OCI-LY7 (cell line): ENCODE results near the gene BRPF3. TPM values are rescaled to one million over a fixed set of nuclear protein-coding genes. Genes with fewer than 3 reads are reported as not detected.

ENCODE experiments used
- BruUV-seq: library from RNA; stranded (reverse); fragments of 400-500 nt; replicated peaks from 2 replicates; lab custom pipeline; 2021; lab: Mats Ljungman, UMichigan
- CTCF ChIA-PET: fragments of 300-600 bp; sonication (Branson Sonifier 250); formaldehyde crosslinking; loops from one replicate; lab custom pipeline; 2022; ENCODE audit warnings: antibody characterized with exemption; ENCODE audit not compliant: unreplicated experiment; lab: Charles Lee
- POLR2A ChIA-PET: fragments of 300-600 bp; sonication (Branson Sonifier 250); formaldehyde crosslinking; loops from one replicate; lab custom pipeline; 2022; ENCODE audit warnings: antibody characterized with exemption; lab: Charles Lee
- DNase-seq: peaks from one replicate; pipeline ENCODE4 v3.0.0-alpha.2; 2015; ENCODE audit warnings: low spot score
- H2AFZ ChIP-seq: fragments of 200-600 bp; sonication (generic), shearing (Covaris generic); 2 replicates; pipeline ENCODE4 v1.6.1; 2014; ENCODE audit warnings: mild to moderate bottlenecking, antibody characterized with exemption, low read length, moderate library complexity
- H3K27ac ChIP-seq: fragments of 200-600 bp; sonication (generic); 2 replicates; pipeline ENCODE4 v1.5.1; 2014; ENCODE audit warnings: mixed run types, low read depth, mild to moderate bottlenecking, moderate library complexity, low read length, inconsistent platforms; ENCODE audit not compliant: poor library complexity, severe bottlenecking
- H3K36me3 ChIP-seq: fragments of 200-600 bp; sonication (generic); 2 replicates; pipeline ENCODE4 v1.6.1; 2014; ENCODE audit warnings: mild to moderate bottlenecking, antibody characterized with exemption, low read length, moderate library complexity, mixed read lengths; ENCODE audit not compliant: insufficient read depth
- H3K4me1 ChIP-seq: fragments of 200-600 bp; sonication (generic); 2 replicates; pipeline ENCODE4 v1.5.1; 2014; ENCODE audit warnings: mild to moderate bottlenecking, low read length; ENCODE audit not compliant: insufficient read depth, poor library complexity, severe bottlenecking
- H3K4me2 ChIP-seq: fragments of 200-600 bp; sonication (generic); 2 replicates; pipeline ENCODE4 v1.6.1; 2014; ENCODE audit warnings: mild to moderate bottlenecking, low read length
- H3K4me3 ChIP-seq: fragments of 200-600 bp; sonication (generic); 2 replicates; pipeline ENCODE4 v1.5.1; 2014; ENCODE audit warnings: mild to moderate bottlenecking, low read depth, low read length; ENCODE audit not compliant: poor library complexity, severe bottlenecking
- H3K79me2 ChIP-seq: fragments of 200-600 bp; sonication (generic); 2 replicates; pipeline ENCODE4 v1.6.1; 2016; ENCODE audit warnings: low read depth, mild to moderate bottlenecking, low read length, moderate library complexity, mixed read lengths; ENCODE audit not compliant: insufficient read depth
- H3K9me2 ChIP-seq: fragments of 200-600 bp; sonication (generic); 2 replicates; pipeline ENCODE4 v1.6.1; 2016; ENCODE audit warnings: mild to moderate bottlenecking, low read length, mixed read lengths; ENCODE audit not compliant: insufficient read depth
- H3K9me3 ChIP-seq: fragments of 200-600 bp; sonication (generic); 2 replicates; pipeline ENCODE4 v1.6.1; 2014; ENCODE audit warnings: mild to moderate bottlenecking, mixed run types, low read length, mixed read lengths
- H4K20me1 ChIP-seq: fragments of 200-600 bp; sonication (generic); 2 replicates; pipeline ENCODE4 v1.6.1; 2014; ENCODE audit warnings: mild to moderate bottlenecking, antibody characterized with exemption, low read length, moderate library complexity, mixed read lengths; ENCODE audit not compliant: insufficient read depth
- EZH2phosphoT487 ChIP-seq: fragments of 200-600 bp; sonication (generic); IDR thresholded peaks from 2 replicates; pipeline ENCODE4 v1.6.1; 2018; ENCODE audit warnings: low read depth, borderline replicate concordance, mild to moderate bottlenecking, mixed run types, antibody characterized with exemption, low read length, moderate library complexity, mixed read lengths
- intact Hi-C: fragments of 100-400 bp; cut with micrococcal nuclease; formaldehyde crosslinking; loops from one replicate; pipeline ENCODE4 v1.10.0; 2022; ENCODE audit not compliant: unreplicated experiment
- total RNA-seq, 2 experiments: library from RNA; depleted of rRNA in 1 of 2; stranded (reverse); fragments of >200 nt in 1 of 2; shearing (Covaris generic) in 1 of 2; gene quantifications; 2 replicates each; pipeline ENCODE4 v1.2.3, GENCODE V29; 2014 to 2022
- TF ChIP-seq, protein P1 (sequence below): fragments of 200-600 bp; sonication (generic); conservative IDR thresholded peaks from 2 replicates; pipeline ENCODE4 v1.5.1; 2014; ENCODE audit warnings: mild to moderate bottlenecking, antibody characterized with exemption, low read length, moderate library complexity, mixed read lengths

BRPF3 gene
- total RNA-seq, 2 experiments from 2014 or later = 10.4 to 12.0 TPM

DNA sequence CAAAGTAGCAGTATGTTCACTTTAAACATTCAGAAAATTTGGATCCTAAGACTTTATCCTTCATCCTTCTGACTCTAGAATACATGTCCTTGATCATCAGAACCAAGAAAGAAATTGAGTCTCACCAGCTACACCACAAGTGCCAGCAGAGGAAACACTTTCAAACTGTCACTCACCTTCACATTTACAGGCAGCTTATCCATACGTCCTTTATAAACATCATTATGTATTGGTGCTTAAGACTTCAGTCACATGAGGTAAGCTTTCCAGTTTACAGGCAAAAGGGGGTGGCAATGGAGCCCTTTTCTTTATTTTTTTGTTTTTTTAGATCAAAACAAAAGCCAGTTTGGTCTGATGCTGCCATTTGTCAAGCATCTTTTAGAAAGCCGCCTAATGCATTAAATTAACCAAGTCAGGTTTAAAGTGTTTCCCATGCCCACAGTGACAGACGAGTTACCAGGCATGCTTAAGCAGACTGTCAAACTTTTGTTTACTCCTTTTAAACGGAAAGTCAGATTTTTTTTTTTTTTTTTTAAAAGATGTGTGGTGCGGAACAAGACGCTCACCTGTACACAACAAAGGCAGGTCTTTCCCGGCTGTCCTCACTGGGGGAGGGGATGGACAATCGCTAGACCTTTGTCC is 952 bp upstream of the BRPF3 start:
- intact Hi-C loops = loop anchor here (1.0 to 2.0 kb wide), 2 partner anchors 75 to 168 kb away; partner anchors contain the start of gene MAPK14
- POLR2A ChIA-PET = interaction anchor here (0.7 to 1.2 kb wide), 3 partner anchors 24 to 105 kb away, joined by 3 to 6 read pairs (median 5); no protein-coding TSS in a partner anchor

DNA sequence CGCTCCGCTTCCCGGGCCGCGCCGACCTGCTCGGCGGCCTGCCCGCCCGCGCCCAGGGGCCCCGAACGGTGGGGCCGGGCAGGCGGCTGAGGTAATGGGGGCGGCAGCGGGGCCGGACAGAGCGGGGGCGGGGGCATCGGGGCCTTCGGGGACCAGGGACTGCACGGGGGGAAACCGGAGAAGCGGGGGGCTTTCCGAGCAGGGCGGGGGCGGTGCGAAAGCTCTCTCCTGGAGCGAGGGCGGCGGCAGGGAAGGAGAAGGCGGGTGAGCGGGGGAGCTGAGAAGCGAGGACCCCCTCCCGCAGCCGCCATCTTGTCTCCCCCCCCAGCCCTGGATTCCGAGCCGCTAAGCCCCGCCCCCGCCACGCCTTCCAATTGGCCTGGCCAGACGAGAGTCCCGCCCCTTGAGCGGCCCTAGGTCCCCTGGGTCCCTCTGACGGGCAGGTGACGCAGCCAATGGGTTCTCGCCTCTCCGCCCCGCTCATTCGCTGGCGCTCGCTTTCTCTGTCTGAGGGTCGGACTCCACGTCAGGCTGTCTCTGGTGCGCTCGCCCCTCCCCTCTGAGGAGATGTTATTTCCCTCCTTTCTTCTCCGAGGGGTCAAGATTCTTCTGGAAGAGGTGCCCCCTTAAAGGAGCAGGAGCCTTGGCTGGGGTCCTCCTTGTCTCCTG is 470 bp downstream of the BRPF3 start:
- peaks cover 19% of the 10 kb centered on the region for H3K36me3 ChIP-seq
- peak; percentile 98 for DNase-seq
- peak overlapping the region; percentile 54 for H3K27ac ChIP-seq
- ChIA-PET POLR2A (interaction anchor here (0.5 to 1.3 kb wide), 6 partner anchors 9 to 1265 kb away, joined by 3 to 4 read pairs (median 4); no protein-coding TSS in a partner anchor), CTCF (interaction anchor here (0.6 kb wide), 1 partner anchor 1440 kb away, joined by 3 read pairs; no protein-coding TSS in a partner anchor)
- H3K4me1 ChIP-seq = peaks cover 27% of the 10 kb centered on the region
- no peaks in the 10 kb centered on the region for H4K20me1 ChIP-seq
- peak overlapping the region; percentile 83 for H3K4me3 ChIP-seq
- BruUV-seq = no TSS peak
- no peaks in the 10 kb centered on the region for H3K9me2 ChIP-seq
- H3K9me3 ChIP-seq = no peaks in the 10 kb centered on the region
- no peaks in the 10 kb centered on the region for H3K79me2 ChIP-seq
- intact Hi-C loops = loop anchor here (1.0 to 2.0 kb wide), 2 partner anchors 76 to 170 kb away; partner anchors contain the start of gene MAPK14
- H3K4me2 ChIP-seq = peak overlapping the region; percentile 90
- TF ChIP-seq, protein P1, sequence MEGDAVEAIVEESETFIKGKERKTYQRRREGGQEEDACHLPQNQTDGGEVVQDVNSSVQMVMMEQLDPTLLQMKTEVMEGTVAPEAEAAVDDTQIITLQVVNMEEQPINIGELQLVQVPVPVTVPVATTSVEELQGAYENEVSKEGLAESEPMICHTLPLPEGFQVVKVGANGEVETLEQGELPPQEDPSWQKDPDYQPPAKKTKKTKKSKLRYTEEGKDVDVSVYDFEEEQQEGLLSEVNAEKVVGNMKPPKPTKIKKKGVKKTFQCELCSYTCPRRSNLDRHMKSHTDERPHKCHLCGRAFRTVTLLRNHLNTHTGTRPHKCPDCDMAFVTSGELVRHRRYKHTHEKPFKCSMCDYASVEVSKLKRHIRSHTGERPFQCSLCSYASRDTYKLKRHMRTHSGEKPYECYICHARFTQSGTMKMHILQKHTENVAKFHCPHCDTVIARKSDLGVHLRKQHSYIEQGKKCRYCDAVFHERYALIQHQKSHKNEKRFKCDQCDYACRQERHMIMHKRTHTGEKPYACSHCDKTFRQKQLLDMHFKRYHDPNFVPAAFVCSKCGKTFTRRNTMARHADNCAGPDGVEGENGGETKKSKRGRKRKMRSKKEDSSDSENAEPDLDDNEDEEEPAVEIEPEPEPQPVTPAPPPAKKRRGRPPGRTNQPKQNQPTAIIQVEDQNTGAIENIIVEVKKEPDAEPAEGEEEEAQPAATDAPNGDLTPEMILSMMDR = no peak
- no peak for TF ChIP-seq EZH2phosphoT487
- peak overlapping the region; percentile 80; the same call in 1 of the 2 replicates for H2AFZ ChIP-seq

More for the DNA sequence above, 952 bp upstream of the BRPF3 start:
- CTCF ChIA-PET = no interaction called here
- Histone ChIP-seq H3K79me2 (no peaks in the 10 kb centered on the region), H3K36me3 (peaks cover 5% of the 10 kb centered on the region), H3K9me3 (no peaks in the 10 kb centered on the region), H2AFZ (peak overlapping the region; percentile 59; the same call in 1 of the 2 replicates), H4K20me1 (no peaks in the 10 kb centered on the region), H3K4me2 (peak overlapping the region; percentile 90), H3K27ac (peak overlapping the region; percentile 54), H3K9me2 (no peaks in the 10 kb centered on the region), H3K4me1 (peaks cover 20% of the 10 kb centered on the region), H3K4me3 (peak overlapping the region; percentile 83)
- peak; percentile 16 for DNase-seq
- BruUV-seq = TSS peak; percentile 47
- no peak for TF ChIP-seq EZH2phosphoT487
- TF ChIP-seq, protein P1 = no peak
